PC-3 (cell line): ENCODE data around the gene ROCK1. TPM values are rescaled to one million over a fixed set of nuclear protein-coding genes. Genes with fewer than 3 reads are reported as not detected.

Experiments used
- ATAC-seq: fragments of 200-7000 bp; cut with Tn5 transposase; 2 replicates; pipeline ENCODE4 v1.9.1; 2020; ENCODE audit warnings: mild to moderate bottlenecking, moderate library complexity
- Bru-seq: library from RNA; stranded (reverse); fragments of 400-500 nt; gene quantifications from one replicate; lab custom pipeline; 2021; lab: Mats Ljungman, UMichigan
- BruChase-seq, 2 experiments: library from RNA; stranded (reverse); fragments of 400-500 nt; gene quantifications; one replicate each; lab custom pipeline; 2021; lab: Mats Ljungman, UMichigan
- BruUV-seq: library from RNA; stranded (reverse); fragments of 400-500 nt; replicated peaks from 2 replicates; lab custom pipeline; 2021; lab: Mats Ljungman, UMichigan
- CTCF ChIA-PET: fragments of 300-600 bp; sonication (Branson Sonifier 250); formaldehyde crosslinking; loops from one replicate; lab custom pipeline; 2022; ENCODE audit warnings: antibody characterized with exemption; lab: Charles Lee
- POLR2A ChIA-PET: fragments of 300-600 bp; sonication (Branson Sonifier 250); formaldehyde crosslinking; loops from one replicate; lab custom pipeline; 2022; ENCODE audit warnings: antibody characterized with exemption; ENCODE audit not compliant: unreplicated experiment; lab: Charles Lee
- DNase-seq: peaks from one replicate; pipeline ENCODE4 v3.0.0-alpha.2; 2015
- H2AFZ ChIP-seq: fragments of 300-600 bp; sonication (generic); 2 replicates; pipeline ENCODE4 v1.6.0; 2016; ENCODE audit warnings: antibody characterized with exemption, low read length
- H3F3A ChIP-seq: fragments of 300-600 bp; sonication (generic); one replicate; pipeline ENCODE4 v1.6.0; 2017; ENCODE audit warnings: antibody characterized with exemption, low read length, control low read depth, mild to moderate bottlenecking; ENCODE audit not compliant: unreplicated experiment
- H3K27ac ChIP-seq: fragments of 300-600 bp; sonication (generic); 2 replicates; pipeline ENCODE4 v1.5.1; 2016; ENCODE audit warnings: mild to moderate bottlenecking, low read length
- H3K27me3 ChIP-seq: fragments of 300-600 bp; sonication (generic); 2 replicates; pipeline ENCODE4 v1.6.1; 2016; ENCODE audit warnings: low read length, mixed read lengths
- H3K36me3 ChIP-seq: fragments of 300-600 bp; sonication (generic); 2 replicates; pipeline ENCODE4 v1.6.1; 2016; ENCODE audit warnings: low read depth, mixed run types, low read length, mixed read lengths
- H3K4me1 ChIP-seq: fragments of 300-600 bp; sonication (generic); 2 replicates; pipeline ENCODE4 v1.5.1; 2016; ENCODE audit warnings: low read length; ENCODE audit not compliant: insufficient read depth
- H3K4me2 ChIP-seq: fragments of 300-600 bp; sonication (generic); 2 replicates; pipeline ENCODE4 v1.6.0; 2016; ENCODE audit warnings: low read length
- H3K4me3 ChIP-seq: fragments of 300-600 bp; sonication (generic); 2 replicates; pipeline ENCODE4 v1.5.1; 2016; ENCODE audit warnings: mild to moderate bottlenecking, low read length, mixed read lengths
- H3K79me2 ChIP-seq: fragments of 300-600 bp; sonication (generic); 2 replicates; pipeline ENCODE4 v1.6.1; 2017; ENCODE audit warnings: low read length, mixed read lengths
- H3K9ac ChIP-seq: fragments of 300-600 bp; sonication (generic); 2 replicates; pipeline ENCODE4 v1.6.0; 2016; ENCODE audit warnings: mild to moderate bottlenecking, low read length
- H3K9me2 ChIP-seq: fragments of 300-600 bp; sonication (generic); replicated peaks from 2 replicates; pipeline ENCODE4 v1.6.1; 2016; ENCODE audit warnings: mixed run types, low read length, mixed read lengths
- H3K9me3 ChIP-seq: fragments of 300-600 bp; sonication (generic); 2 replicates; pipeline ENCODE4 v1.6.1; 2016; ENCODE audit warnings: low read length, mixed read lengths
- H4K20me1 ChIP-seq: fragments of 300-600 bp; sonication (generic); 2 replicates; pipeline ENCODE4 v1.6.1; 2016; ENCODE audit warnings: low read length, mixed read lengths
- EZH2 ChIP-seq: fragments of 300-600 bp; sonication (generic); IDR thresholded peaks from one replicate; pipeline ENCODE4 v1.6.1; 2017; ENCODE audit warnings: antibody characterized with exemption, mild to moderate bottlenecking, low read length; ENCODE audit not compliant: unreplicated experiment
- EZH2phosphoT487 ChIP-seq: fragments of 300-600 bp; sonication (generic); IDR thresholded peaks from 2 replicates; pipeline ENCODE4 v1.6.1; 2018; ENCODE audit warnings: mild to moderate bottlenecking, antibody characterized with exemption, low read length, borderline replicate concordance
- intact Hi-C: fragments of 100-400 bp; cut with micrococcal nuclease; formaldehyde crosslinking; loops from 2 replicates; pipeline ENCODE4 v1.9.0; 2023
- long read RNA-seq: library from polyadenylated mRNA; unstranded; transcript quantifications from one replicate; pipeline ENCODE4 v2.0.0, GENCODE V29; 2021; ENCODE audit not compliant: unreplicated experiment
- total RNA-seq: library from RNA; depleted of rRNA; stranded (reverse); fragments of >200 nt; gene quantifications from 2 replicates; pipeline ENCODE4 v1.2.3, GENCODE V29; 2014; rRNA removed
- TF ChIP-seq, protein P1 (sequence below): fragments of 300-600 bp; sonication (generic); conservative IDR thresholded peaks from 2 replicates; pipeline ENCODE4 v1.5.1; 2017; ENCODE audit warnings: antibody characterized with exemption, low read depth, mild to moderate bottlenecking, low read length

The ROCK1 gene
- total RNA-seq = 22.2 and 37.0 TPM in 2 replicates
- Bru-seq, nascent RNA = percentile 89 among the genes with signal in this experiment
- BruChase-seq, experiment 1, labeled RNA remaining after a 6-hour chase = percentile 82 among the genes with signal in this experiment
- BruChase-seq, experiment 2, labeled RNA remaining after a 2-hour chase = percentile 82 among the genes with signal in this experiment
- long read RNA-seq, partial matches to known transcripts = 164 of 182 reads
- long read RNA-seq, other reads (novel, unspliced or antisense) = 18 of 182 reads

DNA sequence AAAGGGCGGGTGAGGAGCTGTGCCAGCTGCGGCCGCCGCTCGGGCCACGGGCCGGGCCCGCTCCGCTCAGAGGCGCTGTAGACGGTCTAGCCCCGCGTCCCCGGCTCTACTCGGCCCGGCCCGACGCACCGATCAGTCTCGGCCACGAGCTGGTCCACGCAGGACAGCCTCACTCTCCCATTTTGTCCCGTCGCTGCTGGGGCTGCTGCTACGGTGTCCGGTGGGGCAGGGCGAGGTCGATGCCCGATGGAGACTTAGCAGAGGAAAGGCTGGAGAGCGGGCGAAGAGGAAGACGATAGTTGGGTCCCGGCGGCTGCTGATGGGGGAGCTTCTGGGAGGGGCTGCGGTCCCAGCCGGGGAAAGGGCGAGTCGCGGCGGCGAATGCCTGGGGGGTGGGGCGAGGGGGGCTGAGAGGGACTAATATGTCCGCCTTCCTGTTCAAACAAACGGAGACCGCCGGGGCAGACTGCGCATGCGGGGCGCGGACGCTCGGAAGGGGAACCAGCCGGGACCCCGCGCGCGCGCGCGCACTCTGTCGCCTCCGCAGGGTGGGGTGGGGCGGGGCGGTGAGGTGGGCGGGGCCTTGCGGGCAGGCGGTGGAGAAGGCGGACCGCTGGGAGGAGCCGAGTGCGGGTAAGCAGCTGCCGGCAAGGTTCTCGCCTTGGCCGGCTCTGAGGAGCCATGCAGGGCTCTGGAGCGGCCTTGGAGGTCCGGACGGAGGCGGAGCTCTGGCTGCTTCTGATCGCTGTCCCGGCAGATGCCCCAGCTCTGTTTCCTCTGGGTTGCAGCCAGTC lies at the start of gene ROCK1:
TSS of gene ROCK1 (minus strand) at position 468 of the 794 bp plus-strand sequence. CDS start 903 bp downstream, outside the sequence.
- intact Hi-C loops = loop anchor here (2.0 to 5.0 kb wide), 3 partner anchors 39 to 101 kb away; no protein-coding TSS in a partner anchor
- Histone ChIP-seq H3K4me1 (peaks cover 15% of the 10 kb centered on the region), H3F3A (no peaks in the 10 kb centered on the region), H3K9ac (peak within 1 kb of the TSS; percentile 97), H3K9me3 (no peaks in the 10 kb centered on the region), H3K9me2 (no peaks in the 10 kb centered on the region), H3K4me3 (peak within 1 kb of the TSS; percentile 99), H3K36me3 (no peaks in the 10 kb centered on the region), H3K27ac (peak within 1 kb of the TSS; percentile 83), H3K4me2 (peak within 1 kb of the TSS; percentile 99), H3K27me3 (no peaks in the 10 kb centered on the region), H2AFZ (peak within 1 kb of the TSS; percentile 100), H3K79me2 (peaks cover 50% of the 10 kb centered on the region), H4K20me1 (peaks cover 38% of the 10 kb centered on the region)
- peak; percentile 94 for ATAC-seq
- ChIA-PET POLR2A (interaction anchor here (0.5 to 0.7 kb wide), 4 partner anchors 17 to 79 kb away, joined by 3 to 7 read pairs (median 6); no protein-coding TSS in a partner anchor), CTCF (interaction anchor here (0.5 to 1.6 kb wide), 5 partner anchors 12 to 131 kb away, joined by 3 to 9 read pairs (median 4); no protein-coding TSS in a partner anchor)
- peak; percentile 93 for DNase-seq
- TF ChIP-seq EZH2 = no peak
- TF ChIP-seq, protein P1, sequence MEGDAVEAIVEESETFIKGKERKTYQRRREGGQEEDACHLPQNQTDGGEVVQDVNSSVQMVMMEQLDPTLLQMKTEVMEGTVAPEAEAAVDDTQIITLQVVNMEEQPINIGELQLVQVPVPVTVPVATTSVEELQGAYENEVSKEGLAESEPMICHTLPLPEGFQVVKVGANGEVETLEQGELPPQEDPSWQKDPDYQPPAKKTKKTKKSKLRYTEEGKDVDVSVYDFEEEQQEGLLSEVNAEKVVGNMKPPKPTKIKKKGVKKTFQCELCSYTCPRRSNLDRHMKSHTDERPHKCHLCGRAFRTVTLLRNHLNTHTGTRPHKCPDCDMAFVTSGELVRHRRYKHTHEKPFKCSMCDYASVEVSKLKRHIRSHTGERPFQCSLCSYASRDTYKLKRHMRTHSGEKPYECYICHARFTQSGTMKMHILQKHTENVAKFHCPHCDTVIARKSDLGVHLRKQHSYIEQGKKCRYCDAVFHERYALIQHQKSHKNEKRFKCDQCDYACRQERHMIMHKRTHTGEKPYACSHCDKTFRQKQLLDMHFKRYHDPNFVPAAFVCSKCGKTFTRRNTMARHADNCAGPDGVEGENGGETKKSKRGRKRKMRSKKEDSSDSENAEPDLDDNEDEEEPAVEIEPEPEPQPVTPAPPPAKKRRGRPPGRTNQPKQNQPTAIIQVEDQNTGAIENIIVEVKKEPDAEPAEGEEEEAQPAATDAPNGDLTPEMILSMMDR = no peak
- TF ChIP-seq EZH2phosphoT487 = no peak
- BruUV-seq = no TSS peak

DNA sequence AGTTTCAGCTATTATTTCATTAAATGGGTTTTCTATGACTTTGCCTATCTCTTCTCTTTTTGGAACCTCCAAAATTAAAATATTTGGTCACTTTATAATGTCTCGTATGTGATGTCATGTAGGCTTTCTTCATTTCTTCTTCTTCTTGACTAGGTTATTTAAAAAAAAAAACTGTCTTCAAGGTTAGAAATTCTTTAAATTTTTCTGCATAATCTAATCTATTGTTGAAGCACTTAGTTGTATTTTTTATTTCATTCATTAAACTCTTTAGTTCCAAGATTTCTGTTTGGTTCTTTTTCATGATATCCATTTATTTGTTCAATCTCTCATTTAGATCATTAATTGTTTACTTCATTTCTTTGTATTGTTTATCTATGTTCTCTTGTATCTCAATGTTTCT lies 43.8 kb upstream of the ROCK1 start:
- H3K4me2 ChIP-seq = no peak overlapping the region
- H3K79me2 ChIP-seq = no peaks in the 10 kb centered on the region
- no peak for TF ChIP-seq EZH2
- TF ChIP-seq EZH2phosphoT487 = no peak
- TF ChIP-seq, protein P1 = no peak
- no peaks in the 10 kb centered on the region for H3K9me2 ChIP-seq
- no peaks in the 10 kb centered on the region for H3K4me1 ChIP-seq
- no peak overlapping the region for H3K4me3 ChIP-seq
- ATAC-seq (no peak), DNase-seq (no peak)
- no TSS peak for BruUV-seq
- intact Hi-C loops = no loop called here
- H3K36me3 ChIP-seq = no peaks in the 10 kb centered on the region
- H3K27me3 ChIP-seq = no peaks in the 10 kb centered on the region
- ChIA-PET POLR2A (no interaction called here), CTCF (no interaction called here)
- H2AFZ ChIP-seq = no peak overlapping the region
- no peaks in the 10 kb centered on the region for H3F3A ChIP-seq
- H3K9me3 ChIP-seq = 0 out of 2 replicates have a peak, but pooled peaks cover 5% of the 10 kb centered on the region
- H3K9ac ChIP-seq = no peak overlapping the region
- H3K27ac ChIP-seq = no peak overlapping the region
- H4K20me1 ChIP-seq = no peaks in the 10 kb centered on the region
